Neural crest cell (in vitro differentiated cells): ENCODE measurements around the gene TWNK. TPM values are rescaled to one million over a fixed set of nuclear protein-coding genes. Genes with fewer than 3 reads are reported as not detected.

ENCODE experiments used
- DNase-seq: peaks from one replicate; pipeline ENCODE4 v3.0.0; 2021; ENCODE audit warnings: low read depth, mixed read lengths, low spot score
- H3K27ac Mint-ChIP-seq: one replicate; pipeline ENCODE4 v1.8.0; 2021; ENCODE audit warnings: mild to moderate bottlenecking, mixed read lengths; ENCODE audit not compliant: unreplicated experiment
- H3K27me3 Mint-ChIP-seq: 2 replicates; pipeline ENCODE4 v1.8.0; 2021; ENCODE audit warnings: low read depth, mild to moderate bottlenecking, mixed read lengths
- H3K36me3 Mint-ChIP-seq: 2 replicates; pipeline ENCODE4 v1.8.0; 2021; ENCODE audit warnings: low read depth, mild to moderate bottlenecking, mixed read lengths
- H3K4me1 Mint-ChIP-seq: 2 replicates; pipeline ENCODE4 v1.8.0; 2021; ENCODE audit warnings: mixed read lengths
- H3K4me3 Mint-ChIP-seq: one replicate; pipeline ENCODE4 v1.8.0; 2021; ENCODE audit warnings: mild to moderate bottlenecking, mixed read lengths
- H3K9me3 Mint-ChIP-seq: 2 replicates; pipeline ENCODE4 v1.8.0; 2021; ENCODE audit warnings: mixed read lengths
- CTCF ChIP-seq: fragments of 200-600 bp; sonication (generic); conservative IDR thresholded peaks from 2 replicates; pipeline ENCODE4 v1.5.0; 2021; ENCODE audit warnings: antibody characterized with exemption, mild to moderate bottlenecking
- total RNA-seq: library from RNA; stranded (reverse); gene quantifications from 2 replicates; pipeline ENCODE4 v1.2.1, GENCODE V29; 2021

TWNK gene
- total RNA-seq, 1 donor from 2014 or later, result 14.6 TPM

GRCh38 chr10:101016814-101017213 lies 29.5 kb downstream of the TWNK start:
- no peak overlapping the region for H3K27ac Mint-ChIP-seq
- no peak for DNase-seq
- peaks cover 20% of the 10 kb centered on the region for H3K4me1 Mint-ChIP-seq
- H3K36me3 Mint-ChIP-seq, result no peaks in the 10 kb centered on the region
- no peak overlapping the region for H3K4me3 Mint-ChIP-seq
- peaks cover 76% of the 10 kb centered on the region for H3K27me3 Mint-ChIP-seq
- no peak for TF ChIP-seq CTCF
- no peaks in the 10 kb centered on the region for H3K9me3 Mint-ChIP-seq

- DNase-seq, result no peak
- H3K27me3 Mint-ChIP-seq, result peaks cover 73% of the 10 kb centered on the region
Observed at GRCh38 chr10:101018118-101018599, 30.8 kb downstream of the TWNK start.

GRCh38 chr10:101018600-101019439 lies 31.5 kb downstream of the TWNK start:
- no peak overlapping the region for H3K27ac Mint-ChIP-seq
- H3K9me3 Mint-ChIP-seq, result no peaks in the 10 kb centered on the region

More at GRCh38 chr10:101018118-101018599, 30.8 kb downstream of the TWNK start:
- Mint-ChIP-seq H3K27ac (no peak overlapping the region), H3K9me3 (no peaks in the 10 kb centered on the region), H3K4me3 (no peak overlapping the region), H3K4me1 (peaks cover 13% of the 10 kb centered on the region), H3K36me3 (no peaks in the 10 kb centered on the region)
- no peak for TF ChIP-seq CTCF

GRCh38 chr10:101019440-101019703 lies 32.0 kb downstream of the TWNK start:
- Mint-ChIP-seq H3K9me3 (no peaks in the 10 kb centered on the region), H3K27me3 (peaks cover 68% of the 10 kb centered on the region), H3K36me3 (no peaks in the 10 kb centered on the region), H3K4me1 (peaks cover 5% of the 10 kb centered on the region), H3K4me3 (no peak overlapping the region), H3K27ac (no peak overlapping the region)
- no peak for TF ChIP-seq CTCF
- no peak for DNase-seq

More at GRCh38 chr10:101018600-101019439, 31.5 kb downstream of the TWNK start:
- Mint-ChIP-seq H3K4me3 (no peak overlapping the region), H3K4me1 (peaks cover 10% of the 10 kb centered on the region), H3K27me3 (peaks cover 72% of the 10 kb centered on the region), H3K36me3 (no peaks in the 10 kb centered on the region)
- DNase-seq, result peak; percentile 88
- TF ChIP-seq CTCF, result peak; percentile 78

- H3K4me3 Mint-ChIP-seq, result no peak overlapping the region
- peaks cover 3% of the 10 kb centered on the region for H3K4me1 Mint-ChIP-seq
- peaks cover 57% of the 10 kb centered on the region for H3K27me3 Mint-ChIP-seq
- H3K9me3 Mint-ChIP-seq, result no peaks in the 10 kb centered on the region
- no peak for DNase-seq
- no peak overlapping the region for H3K27ac Mint-ChIP-seq
- TF ChIP-seq CTCF, result no peak
- no peaks in the 10 kb centered on the region for H3K36me3 Mint-ChIP-seq
Observed at GRCh38 chr10:101020427-101021075, 33.2 kb downstream of the TWNK start.
